Left lung (tissue), 14 donors: ENCODE data around the gene HOXC12. TPM values are rescaled to one million over a fixed set of nuclear protein-coding genes. Genes with fewer than 3 reads are reported as not detected.

Source experiments
- ATAC-seq: fragments of 200-7000 bp; cut with Tn5 transposase; one replicate; pipeline ENCODE4 v1.9.1; 2020; ENCODE audit warnings: moderate library complexity
- DNase-seq, 4 donors: peaks; one replicate each; pipeline ENCODE4 v3.0.0-alpha.2; 2013 to 2020
- H3K27ac ChIP-seq, 2 donors: fragments of 200-600 bp; sonication (generic) in 1 of 2; one replicate each; pipeline versions ENCODE4 v1.5.0 to v1.8.0; 2020 to 2021
- H3K27me3 ChIP-seq, 2 donors: fragments of 200-600 bp; sonication (generic) in 1 of 2; one replicate each; pipeline versions ENCODE4 v1.5.0 to v1.8.0; 2020 to 2021
- H3K36me3 ChIP-seq, 2 donors: fragments of 200-600 bp; sonication (generic) in 1 of 2; one replicate each; pipeline versions ENCODE4 v1.5.0 to v1.8.0; 2020 to 2021
- H3K4me1 ChIP-seq, 2 donors: fragments of 200-600 bp; one replicate each; pipeline ENCODE4 v1.8.0; 2021
- H3K4me3 ChIP-seq, 2 donors: fragments of 200-600 bp; sonication (generic) in 1 of 2; one replicate each; pipeline versions ENCODE4 v1.5.0 to v1.8.0; 2020 to 2021; ENCODE audit warnings: mild to moderate bottlenecking in 1 of 2
- H3K9me3 ChIP-seq, 2 donors: fragments of 200-600 bp; sonication (generic) in 1 of 2; one replicate each; pipeline versions ENCODE4 v1.5.0 to v1.8.0; 2020 to 2021
- intact Hi-C, 2 donors: fragments of 100-400 bp; cut with DNase I; formaldehyde crosslinking; loops; one replicate each; pipeline versions ENCODE4 v1.11.2 to v1.14.2; 2022
- long read RNA-seq, 12 donors: library from polyadenylated mRNA in 2 of 12; unstranded in 2 of 12; transcript quantifications; one replicate each; pipeline ENCODE4 v2.0.0 and lab custom pipeline, GENCODE V29; 2019 to 2026
- polyA plus RNA-seq, 6 donors: library from polyadenylated mRNA; unstranded; fragments of 120-200 nt; gene quantifications; one replicate each; pipeline ENCODE4 v1.2.1, GENCODE V29; 2013; ENCODE audit not compliant: insufficient read length in 6 of 6
- total RNA-seq, 2 donors: library from RNA; stranded (reverse); fragmentation: NEBNext Ultra II Directional; extraction: Animal tissue kit (Norgen Biotek cat#: 25700); gene quantifications; one replicate each; pipeline ENCODE4 v1.2.1, GENCODE V29; 2021
- TF ChIP-seq, protein P1 (sequence below), 2 donors: fragments of 200-600 bp; sonication (generic) in 1 of 2; IDR thresholded peaks; one replicate each; pipeline versions ENCODE4 v1.5.0 to v1.8.0; 2021; ENCODE audit warnings: antibody characterized with exemption in 2 of 2
- donor health status: DM: no; HTN: yes; CAD: no.
- donor health status: DM: no; HTN: no; CAD: no.

HOXC12 gene, protein sequence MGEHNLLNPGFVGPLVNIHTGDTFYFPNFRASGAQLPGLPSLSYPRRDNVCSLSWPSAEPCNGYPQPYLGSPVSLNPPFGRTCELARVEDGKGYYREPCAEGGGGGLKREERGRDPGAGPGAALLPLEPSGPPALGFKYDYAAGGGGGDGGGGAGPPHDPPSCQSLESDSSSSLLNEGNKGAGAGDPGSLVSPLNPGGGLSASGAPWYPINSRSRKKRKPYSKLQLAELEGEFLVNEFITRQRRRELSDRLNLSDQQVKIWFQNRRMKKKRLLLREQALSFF
- total RNA-seq (not detected), polyA plus RNA-seq (not detected)
- long read RNA-seq, donor 1, result 0 reads
- long read RNA-seq, donor 2, result 0 reads
- long read RNA-seq, donor 3, result 0 reads
- long read RNA-seq, donor 4, result 0 reads
- long read RNA-seq, donor 5, result 0 reads
- long read RNA-seq, donor 6, result 0 reads
- long read RNA-seq, donor 7, result 0 reads
- long read RNA-seq, donor 8, result 0 reads
- long read RNA-seq, donor 9, result 0 reads
- long read RNA-seq, donor 10, result 0 reads
- long read RNA-seq, donor 11, result 0 reads
- long read RNA-seq, donor 12, result 0 reads

DNA sequence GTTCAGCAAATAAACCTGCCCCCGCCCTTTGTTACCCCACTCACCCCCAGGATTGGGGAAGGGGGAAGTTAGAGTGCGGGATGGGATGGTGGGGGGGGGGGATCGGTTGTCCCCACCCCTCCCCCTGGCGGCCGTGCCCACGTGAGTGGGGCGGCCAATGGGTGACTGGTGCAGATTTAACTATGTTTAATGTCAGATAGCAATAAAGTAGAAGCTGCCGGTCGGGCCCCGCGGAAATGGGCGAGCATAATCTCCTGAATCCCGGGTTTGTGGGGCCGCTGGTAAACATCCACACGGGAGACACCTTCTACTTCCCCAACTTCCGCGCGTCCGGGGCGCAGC is at the start of gene HOXC12:
HOXC12 (plus strand) TSS at position 210 of the 342 bp plus-strand sequence; CDS start at position 237, 27 bp downstream.
- Histone ChIP-seq H3K27me3 (peaks cover 100% of the 10 kb centered on the region in 2 donors), H3K4me3 (no peak within 1 kb of the TSS), H3K36me3 (no peaks in the 10 kb centered on the region), H3K9me3 (no peaks in the 10 kb centered on the region), H3K4me1 (peaks cover 0 to 7% of the 10 kb centered on the region in 2 donors), H3K27ac (no peak within 1 kb of the TSS)
- intact Hi-C loops, result no loop called here
- no peak for DNase-seq
- TF ChIP-seq, protein P1, sequence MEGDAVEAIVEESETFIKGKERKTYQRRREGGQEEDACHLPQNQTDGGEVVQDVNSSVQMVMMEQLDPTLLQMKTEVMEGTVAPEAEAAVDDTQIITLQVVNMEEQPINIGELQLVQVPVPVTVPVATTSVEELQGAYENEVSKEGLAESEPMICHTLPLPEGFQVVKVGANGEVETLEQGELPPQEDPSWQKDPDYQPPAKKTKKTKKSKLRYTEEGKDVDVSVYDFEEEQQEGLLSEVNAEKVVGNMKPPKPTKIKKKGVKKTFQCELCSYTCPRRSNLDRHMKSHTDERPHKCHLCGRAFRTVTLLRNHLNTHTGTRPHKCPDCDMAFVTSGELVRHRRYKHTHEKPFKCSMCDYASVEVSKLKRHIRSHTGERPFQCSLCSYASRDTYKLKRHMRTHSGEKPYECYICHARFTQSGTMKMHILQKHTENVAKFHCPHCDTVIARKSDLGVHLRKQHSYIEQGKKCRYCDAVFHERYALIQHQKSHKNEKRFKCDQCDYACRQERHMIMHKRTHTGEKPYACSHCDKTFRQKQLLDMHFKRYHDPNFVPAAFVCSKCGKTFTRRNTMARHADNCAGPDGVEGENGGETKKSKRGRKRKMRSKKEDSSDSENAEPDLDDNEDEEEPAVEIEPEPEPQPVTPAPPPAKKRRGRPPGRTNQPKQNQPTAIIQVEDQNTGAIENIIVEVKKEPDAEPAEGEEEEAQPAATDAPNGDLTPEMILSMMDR (IDR thresholded peaks at IDR 0.05), result no peak
- ATAC-seq, result no peak

DNA sequence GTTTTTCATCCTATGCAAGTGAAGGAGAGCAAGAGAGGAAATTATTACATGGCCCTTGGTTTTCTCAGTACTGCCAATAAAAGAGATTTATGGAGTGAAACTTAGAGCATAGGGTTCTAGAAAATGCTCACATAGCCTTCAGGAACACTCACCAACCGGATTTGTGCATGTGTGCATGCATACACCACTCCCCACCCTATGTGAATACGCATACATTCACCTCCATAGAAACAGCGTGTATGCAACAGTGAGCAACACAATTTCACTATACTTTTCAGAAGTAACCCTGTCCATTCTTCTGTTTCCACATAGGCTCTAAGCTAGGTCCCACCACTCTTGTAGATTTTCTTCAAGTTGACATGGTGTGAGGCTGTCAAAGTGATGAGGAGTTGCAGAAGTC is 47.6 kb upstream of the HOXC12 start:
- DNase-seq (no peak), ATAC-seq (no peak)
- no peaks in the 10 kb centered on the region for H3K9me3 ChIP-seq
- no peaks in the 10 kb centered on the region for H3K4me1 ChIP-seq
- TF ChIP-seq, protein P1 (IDR thresholded peaks at IDR 0.05), result no peak
- H3K36me3 ChIP-seq, result no peaks in the 10 kb centered on the region
- no peak overlapping the region for H3K27ac ChIP-seq
- no peak overlapping the region for H3K4me3 ChIP-seq
- peaks cover 8 to 91% of the 10 kb centered on the region in 2 donors for H3K27me3 ChIP-seq
- intact Hi-C loops, result no loop called here

DNA sequence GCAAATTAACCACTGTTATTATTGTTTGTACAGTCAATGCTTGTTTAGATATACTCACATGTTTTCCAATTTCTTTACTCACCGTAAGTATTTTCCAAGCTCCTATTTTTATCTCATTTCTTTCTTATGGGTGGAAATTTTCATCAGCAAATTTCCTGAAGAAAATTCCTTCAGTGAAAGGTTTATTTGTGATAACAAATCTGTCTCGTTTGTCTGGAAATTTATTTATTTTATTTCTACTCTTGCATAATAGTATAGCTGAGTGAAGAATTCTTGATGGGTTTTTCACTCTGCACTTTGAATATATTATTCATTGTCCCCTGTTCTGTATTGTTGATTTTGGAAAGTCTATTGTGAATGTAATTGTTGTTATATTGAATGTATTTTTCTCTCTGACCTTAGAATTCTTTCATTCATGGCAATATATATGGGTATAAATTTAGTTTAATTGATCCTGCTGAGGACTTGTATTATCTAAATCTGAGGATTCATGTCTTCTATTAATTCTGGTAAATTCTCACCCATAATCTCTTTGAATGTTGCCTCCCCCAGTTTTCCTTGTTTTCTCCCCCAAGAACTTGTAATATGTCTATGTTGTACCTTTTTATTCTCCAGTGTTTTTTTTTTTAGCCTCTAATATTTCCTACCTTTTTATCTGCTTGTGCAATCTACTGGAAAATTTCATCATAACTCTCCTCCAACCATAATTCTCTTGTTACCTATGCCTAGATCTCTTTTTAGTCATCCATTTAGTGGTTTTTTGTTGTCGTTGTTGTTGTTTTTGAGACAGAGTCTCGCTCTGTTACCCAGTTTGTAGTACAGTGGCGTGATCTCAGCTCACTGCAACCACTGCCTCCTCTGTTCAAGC is 37.7 kb upstream of the HOXC12 start:
- Histone ChIP-seq H3K27me3 (peaks cover 28 to 96% of the 10 kb centered on the region in 2 donors), H3K4me1 (no peaks in the 10 kb centered on the region), H3K36me3 (no peaks in the 10 kb centered on the region), H3K9me3 (no peaks in the 10 kb centered on the region), H3K27ac (no peak overlapping the region), H3K4me3 (no peak overlapping the region)
- no peak for DNase-seq
- TF ChIP-seq, protein P1 (IDR thresholded peaks at IDR 0.05), result no peak
- intact Hi-C loops, result no loop called here
- no peak for ATAC-seq

DNA sequence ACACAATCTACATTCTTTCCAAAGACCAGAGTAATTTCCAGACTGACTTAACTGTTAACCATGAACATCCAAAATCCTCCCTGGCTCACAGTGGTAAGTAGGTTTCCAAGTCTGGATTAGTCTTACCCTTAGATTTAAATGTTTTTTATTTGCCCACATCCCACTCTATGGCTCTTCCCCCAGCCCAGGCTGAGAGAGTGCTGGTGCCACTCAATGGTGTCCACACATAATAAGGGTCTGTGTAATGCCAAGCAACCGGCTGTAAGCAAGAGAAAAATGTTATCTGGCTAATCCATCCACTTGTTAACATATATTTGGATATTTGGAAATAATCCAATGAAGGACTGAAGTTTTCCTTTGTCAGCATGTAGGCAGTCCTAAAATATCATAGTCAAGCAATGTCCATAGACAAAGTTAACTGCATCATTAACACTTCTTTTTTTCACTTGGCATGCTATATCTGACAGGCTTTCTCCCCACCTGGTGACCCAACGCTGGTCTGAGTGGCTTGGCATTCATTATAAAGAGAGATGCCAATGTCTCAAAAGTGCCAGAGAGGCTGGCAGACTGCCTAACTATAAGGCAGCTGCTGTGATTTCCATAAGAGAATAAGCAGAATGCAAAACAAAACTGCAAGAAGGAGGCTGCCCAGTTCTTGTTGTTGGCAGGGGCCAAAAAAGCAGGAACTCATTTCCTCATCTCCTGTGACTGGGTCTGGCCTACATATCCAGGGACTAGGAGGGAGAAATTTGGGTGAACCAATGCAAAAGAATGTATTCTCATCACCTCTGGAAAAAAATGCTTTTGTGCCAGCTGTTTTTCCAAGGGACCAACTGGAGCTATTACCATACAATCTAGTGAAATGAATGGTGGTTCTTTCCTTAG is 29.9 kb upstream of the HOXC12 start:
- intact Hi-C loops, result no loop called here
- ATAC-seq, result no peak
- peaks cover 83 to 98% of the 10 kb centered on the region in 2 donors for H3K27me3 ChIP-seq
- no peak overlapping the region for H3K27ac ChIP-seq
- TF ChIP-seq, protein P1 (IDR thresholded peaks at IDR 0.05), result no peak
- no peak overlapping the region for H3K4me3 ChIP-seq
- H3K9me3 ChIP-seq, result no peaks in the 10 kb centered on the region
- no peaks in the 10 kb centered on the region for H3K4me1 ChIP-seq
- no peaks in the 10 kb centered on the region for H3K36me3 ChIP-seq
- no peak for DNase-seq
